ENCODE results near the gene STRN4. TPM values are rescaled to one million over a fixed set of nuclear protein-coding genes. Genes with fewer than 3 reads are reported as not detected.

The STRN4 gene
- total and polyA plus RNA-seq, 9 of the 15 experiments (the other 6 are each of a cell fraction or from before 2014, with no cell fraction given) = 0.62 to 83.7 (median 36.9) TPM

GRCh38 chr19:46786236-46787039, 40.2 kb upstream of the STRN4 start (continued):
- TF ChIP-seq ZNF407 (IDR thresholded peaks at IDR 0.05; ENCODE audit: low read depth) (no peak), DIDO1 (tag; IDR thresholded peaks at IDR 0.05; ENCODE audit: low read depth) (no peak), MNT (conservative IDR thresholded peaks at IDR 0.05) (peak; percentile 95 to 97), ZFP91 (CRISPR knock-in tag; IDR thresholded peaks at IDR 0.05) (no peak), RBM39 (optimal IDR thresholded peaks at IDR 0.05; ENCODE audit: low read depth, low read length) (no peak), CXXC5 (CRISPR knock-in tag; IDR thresholded peaks at IDR 0.05) (peak; percentile 75), GATAD2A (IDR thresholded peaks at IDR 0.05) (0 out of 2 replicates have a peak, but pooled peaks have one; percentile 26), ETS2 (tag; IDR thresholded peaks at IDR 0.05; ENCODE audit: borderline replicate concordance, poor library complexity, severe bottlenecking) (no peak), CTBP1 (IDR thresholded peaks at IDR 0.05; ENCODE audit: borderline replicate concordance) (no peak; the same call in 1 of the 2 replicates), DDX20 (tag; IDR thresholded peaks at IDR 0.05; ENCODE audit: low read depth) (no peak), LCOR (CRISPR knock-in tag; IDR thresholded peaks at IDR 0.05) (peak; percentile 68), CBX5 (IDR thresholded peaks at IDR 0.05; ENCODE audit: borderline replicate concordance, low read depth) (no peak), EGR1 (conservative IDR thresholded peaks at IDR 0.05) (peak; percentile 65), CBFB (CRISPR knock-in tag; IDR thresholded peaks at IDR 0.05) (no peak; the same call in 1 of the 2 replicates), BRF1 (IDR thresholded peaks at IDR 0.05; ENCODE audit: borderline replicate concordance, extremely low read depth, insufficient read length) (no peak)
